Stimulated activated CD4-positive, alpha-beta T cell treated with anti-CD3 and anti-CD28 coated beads, TNF-alpha, amount 100 ng/mL, for 48 hours (primary cell): ENCODE results near the gene UBL3.

Experiments used
- DNase-seq, 3 donors: peaks; one replicate each; pipeline ENCODE4 v3.0.0-alpha.2; 2020; ENCODE audit warnings: low read depth in 3 of 3

UBL3 gene

GRCh38 chr13:29850213-29850898, at the start of gene UBL3:
Gene UBL3, minus strand, starts transcription at chr13:29850617. Its CDS starts 1,079 bp downstream, at chr13:29849538.
- DNase-seq: peak; percentile 83 to 91 (median 90)

GRCh38 chr13:29897102-29897501, 46.7 kb upstream of the UBL3 start:
- no peak for DNase-seq

- DNase-seq: no peak
Observed at GRCh38 chr13:29893438-29893837, 43.0 kb upstream of the UBL3 start.

GRCh38 chr13:29892151-29892550, 41.7 kb upstream of the UBL3 start:
- no peak for DNase-seq

- DNase-seq: no peak
Observed at GRCh38 chr13:29889111-29889510, 38.7 kb upstream of the UBL3 start.

- DNase-seq: no peak
Observed at GRCh38 chr13:29888306-29888705, 37.9 kb upstream of the UBL3 start.

GRCh38 chr13:29887686-29888085, 37.3 kb upstream of the UBL3 start:
- DNase-seq: no peak

GRCh38 chr13:29887030-29887557, 36.7 kb upstream of the UBL3 start:
- DNase-seq: no peak

GRCh38 chr13:29886446-29886845, 36.0 kb upstream of the UBL3 start:
- peak; percentile 12 to 69 (median 31) for DNase-seq

- DNase-seq: no peak
Observed at GRCh38 chr13:29885989-29886388, 35.6 kb upstream of the UBL3 start.

- no peak for DNase-seq
Observed at GRCh38 chr13:29884671-29885430, 34.4 kb upstream of the UBL3 start.

- no peak for DNase-seq
Observed at GRCh38 chr13:29883941-29884518, 33.6 kb upstream of the UBL3 start.

- no peak for DNase-seq
Observed at GRCh38 chr13:29882076-29882475, 31.7 kb upstream of the UBL3 start.

GRCh38 chr13:29878101-29878500, 27.7 kb upstream of the UBL3 start:
- DNase-seq: no peak

- DNase-seq: no peak
Observed at GRCh38 chr13:29877456-29878078, 27.1 kb upstream of the UBL3 start.

- no peak for DNase-seq
Observed at GRCh38 chr13:29875646-29876045, 25.2 kb upstream of the UBL3 start.

GRCh38 chr13:29868581-29868980, 18.2 kb upstream of the UBL3 start:
- DNase-seq: no peak

- DNase-seq: no peak
Observed at GRCh38 chr13:29865934-29866333, 15.5 kb upstream of the UBL3 start.

GRCh38 chr13:29861694-29862110, 11.3 kb upstream of the UBL3 start:
- no peak for DNase-seq

GRCh38 chr13:29859971-29860370, 9.6 kb upstream of the UBL3 start:
- DNase-seq: no peak

GRCh38 chr13:29858667-29859066, 8.2 kb upstream of the UBL3 start:
- no peak for DNase-seq

- no peak for DNase-seq
Observed at GRCh38 chr13:29858231-29858630, 7.8 kb upstream of the UBL3 start.
